Stomach (tissue), 9 donors: ENCODE measurements around the gene MYH14. TPM values are rescaled to one million over a fixed set of nuclear protein-coding genes. Genes with fewer than 3 reads are reported as not detected.

ENCODE experiments used
- DNase-seq, 2 donors: peaks; one replicate each; pipeline versions ENCODE4 v3.0.0 to v3.0.0-alpha.2; 2013 to 2019
- H3K27ac ChIP-seq, 5 donors: fragments of 200-600 bp in 4 of 5; sonication (generic) in 4 of 5; one replicate each; pipeline ENCODE4 v1.5.1; 2013 to 2019; ENCODE audit warnings: mild to moderate bottlenecking in 1 of 5, moderate library complexity in 1 of 5
- H3K27me3 ChIP-seq, 3 donors: fragments of 200-600 bp; sonication (generic); one replicate each; pipeline ENCODE4 v1.5.1; 2017 to 2019; ENCODE audit warnings: mixed run types in 1 of 3
- H3K36me3 ChIP-seq, 4 donors: fragments of 200-600 bp; sonication (generic); 1 replicate in 3 of 4; 2 replicates in 1 of 4; pipeline ENCODE4 v1.5.1; 2016 to 2019
- H3K4me1 ChIP-seq, 4 donors: fragments of 200-600 bp; sonication (generic); one replicate each; pipeline ENCODE4 v1.5.1; 2016 to 2019
- H3K4me3 ChIP-seq, 4 donors: fragments of 200-600 bp; sonication (generic) in 3 of 4; one replicate each; pipeline ENCODE4 v1.5.1; 2016 to 2019; ENCODE audit warnings: mild to moderate bottlenecking in 1 of 4
- H3K9me3 ChIP-seq, 4 donors: fragments of 200-600 bp; sonication (generic); one replicate each; pipeline ENCODE4 v1.5.1; 2016 to 2019
- EP300 ChIP-seq: sonication (generic); formaldehyde crosslinking; IDR thresholded peaks from one replicate; pipeline ENCODE4 v1.6.1; 2017; ENCODE audit warnings: antibody characterized with exemption
- POLR2A ChIP-seq, 4 donors: fragments of 450-650 bp; IDR thresholded peaks; one replicate each; pipeline ENCODE4 v1.6.1; 2016; ENCODE audit warnings: antibody characterized with exemption in 4 of 4, control low read depth in 2 of 4, mild to moderate bottlenecking in 1 of 4, moderate library complexity in 1 of 4
- POLR2AphosphoS5 ChIP-seq, 3 donors: sonication (generic); formaldehyde crosslinking; IDR thresholded peaks; one replicate each; pipeline ENCODE4 v1.6.1; 2016; ENCODE audit warnings: antibody characterized with exemption in 3 of 3
- WGBS, 5 donors: extraction: QIAGEN DNeasy Blood & Tissue Kit in 3 of 5; methylation state at CpG; one replicate each; pipeline versions ENCODE4 v1.1.5 to v1.1.7; 2013 to 2018; 5-methylcytosine and 5-hydroxymethylcytosine counted together
- intact Hi-C: fragments of 100-400 bp; cut with DNase I; formaldehyde crosslinking; loops from one replicate; pipeline ENCODE4 v1.15.1; 2023; ENCODE audit warnings: low total_unique reads
- polyA plus RNA-seq, 3 donors: library from polyadenylated mRNA; stranded (reverse); fragments of 200-250 nt; gene quantifications; one replicate each; pipeline ENCODE4 v1.2.3, GENCODE V29; 2013
- total RNA-seq, 5 donors: library from RNA; depleted of rRNA; stranded (reverse); fragments of >200 nt; gene quantifications; one replicate each; pipeline versions ENCODE4 v1.1.0 to v1.2.3, GENCODE V29; 2014 to 2016
- TF ChIP-seq, protein P1 (sequence below), 7 experiments: fragments of 450-650 bp in 4 of 7; fragments of 200-600 bp in 3 of 7; sonication (generic) in 3 of 7; IDR thresholded peaks; one replicate each; pipeline ENCODE4 v1.5.1; 2016 to 2019; ENCODE audit warnings: antibody characterized with exemption in 7 of 7, control low read depth in 2 of 7, mild to moderate bottlenecking in 1 of 7
- donor health status: healthy with polysubstance abuse.
- donor health status: Bipolar disorder and iron deficiency.
- donor health status: healthy.

Gene MYH14
- total and polyA plus RNA-seq, 8 donors = 21.6 to 392 (median 43.4) TPM

DNA sequence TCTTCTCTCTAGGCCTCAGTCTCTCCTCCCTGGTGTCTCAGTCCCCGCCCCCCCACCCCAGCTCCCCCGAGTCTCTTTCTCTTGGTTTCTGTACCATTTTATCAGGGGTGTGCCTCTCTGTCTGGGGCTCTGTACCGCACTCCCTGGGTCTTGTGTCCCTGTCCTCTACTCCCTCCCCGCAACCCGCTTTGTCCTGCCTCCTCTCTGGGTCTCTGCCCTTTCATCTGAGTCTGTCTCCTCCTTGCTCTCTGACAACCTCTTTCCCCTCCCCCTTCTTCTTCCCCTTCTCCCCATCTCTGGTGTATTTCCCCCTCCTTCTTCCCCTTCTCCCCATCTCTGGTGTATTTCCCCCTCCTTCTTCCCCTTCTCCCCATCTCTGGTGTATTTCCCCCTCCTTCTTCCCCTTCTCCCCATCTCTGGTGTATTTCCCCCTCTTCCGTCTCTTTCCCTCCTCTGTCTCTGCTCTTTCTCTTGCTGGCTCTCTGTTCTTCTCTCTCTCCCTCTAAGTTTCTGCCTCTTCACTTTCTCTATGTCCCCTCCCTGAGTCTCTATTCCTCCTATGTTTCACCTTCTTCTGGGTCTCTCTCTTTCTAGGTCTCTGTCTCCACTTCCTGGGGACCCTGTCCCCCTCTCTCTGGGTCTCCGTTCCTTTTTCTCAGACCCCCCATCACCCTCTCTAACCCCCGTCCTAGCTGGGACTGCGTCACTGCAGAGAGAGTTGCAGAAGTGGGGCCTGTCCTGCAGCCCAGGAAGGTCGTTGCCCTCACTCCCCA lies 128.0 kb downstream of the MYH14 start:
- intact Hi-C loops = no loop called here
- no peak for DNase-seq
- TF ChIP-seq POLR2AphosphoS5 (IDR thresholded peaks at IDR 0.05) (no peak), POLR2A (IDR thresholded peaks at IDR 0.05) (no peak), EP300 (no peak)
- peak overlapping the region; percentile 26 to 39 (median 31) for H3K4me3 ChIP-seq
- peaks cover 0 to 5% (median 0%) of the 10 kb centered on the region in 4 donors for H3K9me3 ChIP-seq
- H3K27me3 ChIP-seq = peaks cover 10 to 86% (median 84%) of the 10 kb centered on the region in 3 donors
- WGBS, 5 donors = 15 to 22% (median 18%) methylated on average over 10 of the region's 10 CpGs
- H3K27ac ChIP-seq = peak overlapping the region in 3 of 5 donors; percentile 42 to 78 (median 71)
- peaks cover 24 to 65% (median 54%) of the 10 kb centered on the region in 4 donors for H3K4me1 ChIP-seq
- no peaks in the 10 kb centered on the region for H3K36me3 ChIP-seq

DNA sequence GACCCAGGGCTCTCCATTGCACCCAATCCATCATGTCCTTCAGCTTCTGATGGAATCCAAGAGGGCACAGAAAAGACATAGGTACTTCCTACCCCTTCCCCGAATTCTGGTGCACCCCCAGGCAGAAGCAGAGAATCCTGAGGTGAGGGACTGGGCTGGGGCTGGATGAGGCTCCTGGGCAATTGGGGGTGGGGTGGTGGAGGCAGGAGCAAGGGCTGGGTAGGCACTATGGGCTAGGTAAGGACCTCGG lies 128.5 kb downstream of the MYH14 start:
- 3 to 21% (median 13%) methylated on average over 2 of the region's 2 CpGs for WGBS, 5 donors
- Histone ChIP-seq H3K27me3 (peaks cover 10 to 81% (median 79%) of the 10 kb centered on the region in 3 donors), H3K36me3 (no peaks in the 10 kb centered on the region), H3K4me3 (no peak overlapping the region), H3K9me3 (peaks cover 0 to 5% (median 0%) of the 10 kb centered on the region in 4 donors), H3K4me1 (peaks cover 22 to 61% (median 52%) of the 10 kb centered on the region in 4 donors), H3K27ac (peak overlapping the region in 1 of 5 donors; percentile 71)
- TF ChIP-seq EP300 = no peak
- TF ChIP-seq POLR2AphosphoS5 (IDR thresholded peaks at IDR 0.05) = no peak
- TF ChIP-seq, protein P1, sequence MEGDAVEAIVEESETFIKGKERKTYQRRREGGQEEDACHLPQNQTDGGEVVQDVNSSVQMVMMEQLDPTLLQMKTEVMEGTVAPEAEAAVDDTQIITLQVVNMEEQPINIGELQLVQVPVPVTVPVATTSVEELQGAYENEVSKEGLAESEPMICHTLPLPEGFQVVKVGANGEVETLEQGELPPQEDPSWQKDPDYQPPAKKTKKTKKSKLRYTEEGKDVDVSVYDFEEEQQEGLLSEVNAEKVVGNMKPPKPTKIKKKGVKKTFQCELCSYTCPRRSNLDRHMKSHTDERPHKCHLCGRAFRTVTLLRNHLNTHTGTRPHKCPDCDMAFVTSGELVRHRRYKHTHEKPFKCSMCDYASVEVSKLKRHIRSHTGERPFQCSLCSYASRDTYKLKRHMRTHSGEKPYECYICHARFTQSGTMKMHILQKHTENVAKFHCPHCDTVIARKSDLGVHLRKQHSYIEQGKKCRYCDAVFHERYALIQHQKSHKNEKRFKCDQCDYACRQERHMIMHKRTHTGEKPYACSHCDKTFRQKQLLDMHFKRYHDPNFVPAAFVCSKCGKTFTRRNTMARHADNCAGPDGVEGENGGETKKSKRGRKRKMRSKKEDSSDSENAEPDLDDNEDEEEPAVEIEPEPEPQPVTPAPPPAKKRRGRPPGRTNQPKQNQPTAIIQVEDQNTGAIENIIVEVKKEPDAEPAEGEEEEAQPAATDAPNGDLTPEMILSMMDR (IDR thresholded peaks at IDR 0.05) = no peak
- intact Hi-C loops = no loop called here
- no peak for DNase-seq

DNA sequence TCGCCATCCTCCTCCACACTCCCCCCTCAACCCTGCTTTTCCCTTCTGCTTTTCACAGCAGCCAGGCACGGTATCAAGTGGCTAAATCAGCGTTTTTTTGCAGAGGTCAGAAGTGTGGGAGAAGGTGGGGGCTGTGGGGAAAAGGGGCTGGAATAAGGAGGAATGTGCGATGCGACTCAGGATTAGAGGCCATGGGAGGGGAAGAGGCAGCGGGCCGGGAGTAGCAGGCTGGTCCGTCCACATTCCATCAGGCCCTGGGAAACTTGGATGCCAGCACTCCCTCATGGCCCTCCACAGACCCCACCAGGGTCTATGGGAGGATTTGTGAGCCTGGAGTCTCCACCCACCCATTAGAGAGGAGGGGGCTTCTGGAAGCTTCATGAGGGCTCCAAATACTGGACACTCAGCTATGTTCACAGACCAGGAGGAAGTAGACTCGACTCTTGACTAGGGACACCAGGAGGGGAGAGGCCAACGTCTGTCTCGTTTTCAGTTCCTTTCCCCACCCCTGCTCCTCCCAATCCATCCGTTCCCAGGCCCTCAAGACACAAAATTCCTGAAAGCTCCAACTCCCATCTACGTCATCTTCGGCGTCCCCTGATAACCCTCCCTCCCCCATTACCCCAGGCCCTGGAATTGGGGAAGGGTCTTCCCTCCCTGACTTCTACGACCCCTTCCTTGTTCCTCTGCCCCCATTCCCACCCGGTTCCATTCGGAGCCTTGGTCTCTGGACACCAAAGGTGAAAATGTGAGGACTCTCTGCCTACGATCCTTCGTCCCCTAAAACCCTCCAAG lies 129.0 kb downstream of the MYH14 start:
- no peaks in the 10 kb centered on the region for H3K36me3 ChIP-seq
- intact Hi-C loops = no loop called here
- H3K27ac ChIP-seq = peak overlapping the region in 3 of 5 donors; percentile 45 to 81 (median 71)
- peaks cover 10 to 76% (median 74%) of the 10 kb centered on the region in 3 donors for H3K27me3 ChIP-seq
- peak overlapping the region; percentile 40 to 53 (median 47) for H3K4me3 ChIP-seq
- peaks cover 22 to 61% (median 52%) of the 10 kb centered on the region in 4 donors for H3K4me1 ChIP-seq
- peaks cover 0 to 5% (median 0%) of the 10 kb centered on the region in 4 donors for H3K9me3 ChIP-seq
- DNase-seq = peak in 1 of 2 donors; percentile 79
- 10 to 16% (median 10%) methylated on average over 20 of the region's 20 CpGs for WGBS, 5 donors
- TF ChIP-seq POLR2A (IDR thresholded peaks at IDR 0.05) (no peak), POLR2AphosphoS5 (IDR thresholded peaks at IDR 0.05) (no peak), EP300 (no peak)
- TF ChIP-seq, protein P1 (IDR thresholded peaks at IDR 0.05) = no peak

DNA sequence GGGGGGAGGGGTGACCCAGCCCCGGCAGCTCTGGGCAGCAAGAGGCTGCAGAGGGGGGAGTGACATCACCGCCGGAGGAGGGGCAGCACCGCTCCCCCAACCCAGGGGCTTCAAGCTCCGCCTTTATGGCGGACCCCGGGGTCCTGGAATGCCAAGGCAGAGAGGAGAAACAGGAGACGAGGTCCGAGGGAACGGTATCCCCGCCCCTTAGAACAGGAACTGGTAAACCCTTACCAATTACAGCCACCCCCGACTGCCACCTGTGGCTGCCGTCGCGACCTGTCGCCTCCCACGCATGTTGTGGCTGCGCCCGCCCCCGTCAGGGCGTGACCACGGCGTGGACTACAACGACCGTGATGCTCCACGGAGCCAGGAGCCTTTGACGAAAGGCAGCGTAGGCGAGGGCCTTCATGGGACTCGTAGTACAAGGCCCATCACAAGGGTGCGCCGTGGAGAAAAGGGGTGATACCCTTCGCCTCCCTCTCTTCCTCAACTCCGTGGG lies 129.9 kb downstream of the MYH14 start:
- peak overlapping the region; percentile 45 to 81 (median 71) for H3K27ac ChIP-seq
- no peak for TF ChIP-seq EP300
- no peak for TF ChIP-seq POLR2A (IDR thresholded peaks at IDR 0.05)
- TF ChIP-seq, protein P1 (IDR thresholded peaks at IDR 0.05) = peak in 1 of 7 experiments; percentile 12
- no peak for TF ChIP-seq POLR2AphosphoS5 (IDR thresholded peaks at IDR 0.05)
- peaks cover 0 to 5% (median 0%) of the 10 kb centered on the region in 4 donors for H3K9me3 ChIP-seq
- peaks cover 22 to 60% (median 48%) of the 10 kb centered on the region in 4 donors for H3K4me1 ChIP-seq
- H3K27me3 ChIP-seq = peaks cover 4 to 68% (median 65%) of the 10 kb centered on the region in 3 donors
- DNase-seq = peak; percentile 89 to 96
- H3K4me3 ChIP-seq = peak overlapping the region; percentile 40 to 53 (median 47)
- WGBS, 5 donors = 0 to 3% (median 2%) methylated on average over 10 to 34 of the region's 34 CpGs
- H3K36me3 ChIP-seq = no peaks in the 10 kb centered on the region
- intact Hi-C loops = no loop called here
